ENCODE results near the gene DCAF11.
A peak's percentile ranks its signal among the peaks of the same experiment; 100 is the strongest.
"Not testable (repeated sequence)": the region's sequence is repeated elsewhere in the genome, so short reads cannot be mapped to it uniquely, and the experiment has no call there.

DCAF11 gene

DNA sequence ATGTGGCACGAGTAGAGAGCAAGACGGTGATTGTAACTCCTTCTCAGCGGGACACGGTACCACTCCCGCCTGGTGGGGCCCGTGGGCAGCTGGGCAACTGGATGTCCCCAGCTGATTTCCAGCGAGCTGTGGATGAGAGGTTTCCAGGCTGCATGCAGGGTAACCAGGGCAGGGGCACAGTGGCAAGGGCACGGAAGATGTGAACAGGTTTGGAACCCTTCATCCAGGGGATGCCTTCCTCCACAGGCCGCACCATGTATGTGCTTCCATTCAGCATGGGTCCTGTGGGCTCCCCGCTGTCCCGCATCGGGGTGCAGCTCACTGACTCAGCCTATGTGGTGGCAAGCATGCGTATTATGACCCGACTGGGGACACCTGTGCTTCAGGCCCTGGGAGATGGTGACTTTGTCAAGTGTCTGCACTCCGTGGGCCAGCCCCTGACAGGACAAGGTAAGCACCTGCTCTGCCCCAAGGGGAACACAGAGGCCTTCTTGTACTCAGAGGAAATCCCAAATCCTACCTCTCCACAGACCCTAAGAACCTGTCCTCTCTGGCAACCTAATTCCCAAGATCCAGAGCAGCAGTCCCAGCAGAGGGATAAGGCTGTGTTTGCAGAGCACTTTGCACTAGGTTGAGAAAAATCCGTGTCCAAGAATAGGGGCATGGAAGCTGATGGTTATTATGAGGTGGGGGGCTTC lies 16.2 kb upstream of the DCAF11 start:
- DNase-seq: no peak

- no peak for DNase-seq
Observed at GRCh38 chr14:24098927-24099813, 15.4 kb upstream of the DCAF11 start.

- DNase-seq: no peak
Observed at GRCh38 chr14:24100197-24100981, 14.2 kb upstream of the DCAF11 start.

- no peak for DNase-seq
Observed at GRCh38 chr14:24100982-24101494, 13.5 kb upstream of the DCAF11 start.

DNA sequence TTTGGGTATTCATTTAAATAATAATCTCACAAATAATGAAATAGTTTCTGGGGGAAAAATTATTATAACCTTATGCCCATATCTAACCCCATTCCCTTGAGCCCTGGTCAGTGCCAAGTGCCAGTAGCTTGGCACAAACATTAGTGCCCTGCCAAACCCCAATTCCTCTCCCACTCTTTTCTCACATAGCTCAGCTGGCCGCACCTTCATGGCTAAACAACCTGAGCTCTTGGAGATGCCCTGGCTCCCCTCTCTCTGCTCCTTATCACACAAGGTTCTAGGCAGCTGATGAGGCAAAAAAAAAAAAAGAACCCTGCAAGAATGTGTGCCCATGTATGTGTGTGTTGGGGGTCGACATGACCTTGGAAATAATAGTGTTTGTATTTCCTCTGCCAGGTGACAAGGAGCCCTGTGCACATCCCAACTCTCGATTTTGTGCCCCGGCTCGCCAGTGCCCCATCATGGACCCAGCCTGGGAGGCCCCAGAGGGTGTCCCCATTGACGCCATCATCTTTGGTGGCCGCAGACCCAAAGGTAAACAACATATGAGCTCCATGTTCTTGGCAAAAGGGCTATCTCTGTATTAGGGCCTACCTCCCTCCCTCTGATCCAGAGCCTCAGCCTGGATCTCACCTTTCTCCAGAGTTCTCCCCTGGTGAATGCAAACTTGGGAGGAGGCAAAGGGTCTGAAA lies 12.1 kb upstream of the DCAF11 start:
- DNase-seq: no peak

GRCh38 chr14:24103451-24103850 lies 11.1 kb upstream of the DCAF11 start:
- no peak for DNase-seq

- not testable (repeated sequence) for DNase-seq
Observed at GRCh38 chr14:24105609-24106239, 8.9 kb upstream of the DCAF11 start.

GRCh38 chr14:24106672-24107271 lies 7.8 kb upstream of the DCAF11 start:
- DNase-seq: no peak

DNA sequence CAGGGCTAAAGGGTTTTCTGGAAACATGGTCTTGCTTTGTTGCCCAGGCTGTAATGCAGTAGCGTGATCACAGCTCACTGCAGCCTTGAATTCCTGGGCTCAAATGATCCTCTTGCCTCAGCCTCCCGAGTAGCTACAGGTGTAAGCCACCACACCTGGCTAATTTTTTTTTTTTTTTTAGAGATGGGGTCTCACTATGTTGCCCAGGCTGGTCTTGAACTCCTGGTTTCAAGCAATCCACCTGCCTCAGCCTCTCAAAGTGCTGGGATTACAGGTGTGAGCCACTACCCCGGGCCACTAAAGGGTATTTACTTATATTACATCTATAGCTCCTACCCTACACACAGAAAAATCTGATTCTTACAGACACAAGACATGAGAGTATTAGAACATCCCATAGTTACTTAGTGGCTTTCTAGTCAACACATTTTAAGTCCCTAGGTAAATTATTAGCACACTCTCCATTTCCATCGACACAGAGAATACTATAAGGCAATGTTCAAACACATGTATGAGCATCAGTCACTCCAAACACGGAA lies 6.2 kb upstream of the DCAF11 start:
- DNase-seq: no peak

GRCh38 chr14:24110060-24110459 lies 4.5 kb upstream of the DCAF11 start:
- no peak for DNase-seq

- DNase-seq: no peak
Observed at GRCh38 chr14:24110523-24110922, 4.1 kb upstream of the DCAF11 start.

GRCh38 chr14:24113379-24113800 lies 1.2 kb upstream of the DCAF11 start:
- DNase-seq: no peak

DNA sequence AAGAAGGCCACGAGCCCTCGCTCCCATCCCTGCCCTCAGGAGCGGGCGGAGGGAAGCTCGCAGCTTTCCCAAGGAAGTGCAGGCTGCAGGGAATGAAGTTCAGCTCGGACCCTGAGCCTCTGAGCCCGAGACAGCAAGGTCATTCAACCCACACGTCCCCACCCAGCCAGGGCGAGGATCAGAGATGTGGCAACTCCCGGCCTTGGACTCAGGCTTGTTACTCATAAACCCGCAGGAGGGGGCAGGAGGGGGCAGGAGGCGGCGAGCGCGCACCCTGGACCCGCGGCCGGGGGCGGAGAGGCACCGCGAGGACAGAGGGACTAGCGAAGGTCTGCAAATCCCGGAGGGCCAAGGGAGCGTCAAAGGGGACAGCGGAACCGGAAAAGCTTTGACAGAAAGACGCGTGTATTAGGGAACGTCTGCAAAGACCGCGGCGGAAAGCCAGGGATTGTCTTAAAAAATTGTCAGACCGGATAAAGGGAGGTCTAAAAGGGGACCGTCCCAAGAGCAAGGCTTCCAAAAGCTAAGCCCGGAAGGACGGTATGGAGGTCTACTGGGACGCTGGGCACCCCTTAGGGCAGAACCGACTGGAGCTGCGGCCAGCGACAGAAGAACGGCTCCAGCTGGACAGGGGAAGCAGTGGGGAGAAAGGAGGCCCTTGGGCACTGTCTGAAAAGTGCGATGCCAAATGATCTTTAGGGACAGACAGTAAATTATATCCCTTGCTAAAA lies 611 bp upstream of the DCAF11 start:
- peak; percentile 79 to 80 for DNase-seq

GRCh38 chr14:24115422-24116127 lies 998 bp downstream of the DCAF11 start:
- no peak for DNase-seq

DNA sequence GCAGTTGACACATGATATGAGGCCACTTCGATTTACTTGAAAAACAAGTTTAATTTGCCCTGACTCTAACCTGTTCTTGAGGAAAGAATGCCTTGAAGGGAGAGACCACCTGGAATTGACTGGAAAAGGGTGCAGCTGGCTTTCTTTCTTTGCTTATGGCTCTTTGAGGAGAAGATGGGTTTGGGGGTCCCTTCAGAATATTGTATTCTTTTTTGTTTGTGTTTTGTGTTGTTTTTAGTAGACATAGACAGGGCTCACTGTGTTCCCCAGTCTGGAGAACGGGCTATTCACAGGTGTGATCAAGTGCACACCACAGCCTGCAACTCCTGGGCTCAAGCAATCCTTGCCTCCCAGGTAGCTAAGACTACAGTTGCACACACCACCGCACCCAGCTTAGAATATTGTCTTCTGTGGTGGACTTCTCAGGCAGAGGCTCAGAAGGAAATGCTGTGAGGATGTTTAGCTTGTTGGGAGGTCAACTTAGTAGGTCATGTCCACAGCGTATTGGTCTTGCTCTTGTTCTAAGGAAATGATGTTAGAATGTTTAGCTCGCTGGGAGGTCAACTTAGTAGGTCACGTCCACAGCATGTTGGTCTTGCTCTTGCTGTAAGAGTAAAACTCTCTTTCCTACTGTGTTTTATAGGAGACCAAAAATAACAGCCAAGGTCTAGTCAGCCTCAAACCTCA lies 1.7 kb downstream of the DCAF11 start:
- no peak for DNase-seq

DNA sequence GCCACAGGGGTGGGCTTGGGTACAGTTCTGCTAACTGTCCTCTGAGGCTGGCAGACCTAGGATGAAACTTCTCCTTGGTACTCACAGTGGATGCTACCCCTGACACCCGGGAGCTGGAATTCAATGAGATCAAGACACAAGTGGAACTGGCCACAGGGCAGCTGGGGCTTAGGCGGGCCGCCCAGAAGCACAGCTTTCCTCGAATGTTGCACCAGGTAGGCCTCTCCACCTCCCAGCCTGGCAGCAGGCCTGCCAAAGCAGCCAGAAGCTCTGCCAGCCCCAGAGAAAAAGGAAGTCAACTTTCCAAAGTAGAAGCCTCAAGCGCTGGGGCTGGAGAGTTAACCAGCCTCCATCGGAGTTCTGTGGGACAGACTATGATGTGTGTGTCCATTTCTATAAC lies 2.6 kb downstream of the DCAF11 start:
- no peak for DNase-seq

DNA sequence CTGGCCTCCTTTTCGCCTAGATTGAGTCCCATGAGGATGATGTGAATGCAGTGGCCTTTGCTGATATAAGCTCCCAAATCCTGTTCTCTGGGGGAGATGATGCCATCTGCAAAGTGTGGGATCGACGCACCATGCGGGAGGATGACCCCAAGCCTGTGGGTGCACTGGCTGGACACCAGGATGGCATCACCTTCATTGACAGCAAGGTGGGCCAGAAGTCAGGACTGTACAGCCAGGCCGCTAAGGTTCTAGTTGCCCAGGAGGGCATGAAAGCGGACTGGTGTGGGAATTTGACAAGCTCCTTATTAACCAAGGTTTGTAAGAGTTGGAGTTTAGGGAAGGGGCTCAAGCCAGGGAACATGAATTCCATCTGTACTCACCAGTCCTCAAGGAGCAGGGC lies 5.1 kb downstream of the DCAF11 start:
- no peak for DNase-seq

DNA sequence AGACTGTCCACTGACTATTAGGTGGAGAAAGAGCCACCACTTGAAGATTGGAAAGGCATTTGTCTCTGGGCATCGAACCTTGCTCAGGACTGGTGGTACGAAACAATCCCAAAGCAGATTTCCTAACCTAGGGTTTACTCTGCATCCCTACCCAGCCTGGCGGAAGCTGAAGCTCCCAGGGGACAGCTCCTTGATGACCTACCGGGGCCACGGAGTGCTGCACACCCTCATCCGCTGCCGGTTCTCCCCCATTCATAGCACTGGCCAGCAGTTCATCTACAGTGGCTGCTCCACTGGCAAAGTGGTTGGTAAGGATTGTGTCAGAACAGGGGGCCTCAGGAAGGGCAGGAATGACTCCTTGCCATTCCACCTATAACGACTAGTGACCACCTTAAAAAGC lies 6.6 kb downstream of the DCAF11 start:
- no peak for DNase-seq

- no peak for DNase-seq
Observed at GRCh38 chr14:24122416-24122815, 7.8 kb downstream of the DCAF11 start.

All from stimulated activated CD4-positive, alpha-beta T cell treated with anti-CD3 and anti-CD28 coated beads, Interleukin-2, amount 100 ng/mL, for 24 hours (primary cell).